Astrocyte (in vitro differentiated cells and primary cell): ENCODE measurements around the gene PLPP3. TPM values are rescaled to one million over a fixed set of nuclear protein-coding genes. Genes with fewer than 3 reads are reported as not detected.

Experiments
- DNase-seq: peaks from one replicate; pipeline ENCODE4 v3.0.0-alpha.2; 2010; ENCODE audit warnings: low read depth
- FAIRE-seq: peaks from 2 replicates; lab custom pipeline; 2011; peaks lifted over from hg19 to GRCh38; lab: Jason Lieb, UNC
- H2AFZ ChIP-seq: 2 replicates; pipeline ENCODE4 v1.6.0; 2012; ENCODE audit warnings: low read depth, low read length, inconsistent platforms
- H3K27ac ChIP-seq: 2 replicates; pipeline ENCODE4 v1.5.1; 2011; ENCODE audit warnings: low read depth, low read length, inconsistent platforms
- H3K27me3 ChIP-seq: 2 replicates; pipeline ENCODE4 v1.6.0; 2011; ENCODE audit warnings: low read length, inconsistent platforms; ENCODE audit not compliant: insufficient read depth
- H3K36me3 ChIP-seq: 2 replicates; pipeline ENCODE4 v1.5.1; 2011; ENCODE audit warnings: low read length, inconsistent platforms; ENCODE audit not compliant: insufficient read depth
- H3K4me1 ChIP-seq: 2 replicates; pipeline ENCODE4 v1.5.1; 2011; ENCODE audit warnings: low read length, inconsistent platforms; ENCODE audit not compliant: insufficient read depth
- H3K4me2 ChIP-seq: 2 replicates; pipeline ENCODE4 v1.6.0; 2012; ENCODE audit warnings: low read length, inconsistent platforms
- H3K4me3 ChIP-seq: 2 replicates; pipeline ENCODE4 v1.5.1; 2011; ENCODE audit warnings: low read depth, mild to moderate bottlenecking, low read length, inconsistent platforms; ENCODE audit not compliant: insufficient read depth
- H3K79me2 ChIP-seq: 2 replicates; pipeline ENCODE4 v1.6.0; 2012; ENCODE audit warnings: mild to moderate bottlenecking, low read length, inconsistent platforms; ENCODE audit not compliant: insufficient read depth
- H3K9ac ChIP-seq: 2 replicates; pipeline ENCODE4 v1.6.0; 2012; ENCODE audit warnings: mild to moderate bottlenecking, low read length, inconsistent platforms
- H3K9me3 ChIP-seq: 2 replicates; pipeline ENCODE4 v1.5.1; 2012; ENCODE audit warnings: low read depth, mild to moderate bottlenecking, low read length, inconsistent platforms; ENCODE audit not compliant: insufficient read depth
- H4K20me1 ChIP-seq: 2 replicates; pipeline ENCODE4 v1.6.0; 2012; ENCODE audit warnings: low read length, inconsistent platforms; ENCODE audit not compliant: insufficient read depth
- H3K27ac Mint-ChIP-seq: one replicate; pipeline ENCODE4 v1.8.0; 2021; ENCODE audit warnings: mild to moderate bottlenecking, mixed read lengths; ENCODE audit not compliant: unreplicated experiment
- H3K27me3 Mint-ChIP-seq: one replicate; pipeline ENCODE4 v1.8.0; 2021; ENCODE audit warnings: low read depth, mixed read lengths; ENCODE audit not compliant: unreplicated experiment
- H3K36me3 Mint-ChIP-seq: one replicate; pipeline ENCODE4 v1.8.0; 2021; ENCODE audit warnings: low read depth, mixed read lengths; ENCODE audit not compliant: unreplicated experiment
- H3K4me1 Mint-ChIP-seq: one replicate; pipeline ENCODE4 v1.8.0; 2021; ENCODE audit warnings: low read depth, mixed read lengths; ENCODE audit not compliant: unreplicated experiment
- H3K4me3 Mint-ChIP-seq: one replicate; pipeline ENCODE4 v1.8.0; 2021; ENCODE audit warnings: mild to moderate bottlenecking, moderate library complexity, mixed read lengths; ENCODE audit not compliant: unreplicated experiment
- H3K9me3 Mint-ChIP-seq: one replicate; pipeline ENCODE4 v1.8.0; 2021; ENCODE audit warnings: mild to moderate bottlenecking, mixed read lengths; ENCODE audit not compliant: unreplicated experiment
- EZH2 ChIP-seq: IDR thresholded peaks from 2 replicates; pipeline ENCODE4 v1.6.1; 2012; ENCODE audit warnings: mild to moderate bottlenecking, low read length, inconsistent platforms; ENCODE audit not compliant: insufficient read depth
- total RNA-seq: library from RNA; stranded (reverse); gene quantifications from 2 replicates; pipeline ENCODE4 v1.2.1, GENCODE V29; 2021
- TF ChIP-seq, protein P1 (sequence below): IDR thresholded peaks from 2 replicates; pipeline ENCODE4 v1.5.1; 2011; ENCODE audit warnings: low read depth, mild to moderate bottlenecking, inconsistent platforms, low read length, moderate library complexity; ENCODE audit not compliant: insufficient read depth

PLPP3 gene
- total RNA-seq, 1 donor from 2014 or later: 2.2 TPM

DNA sequence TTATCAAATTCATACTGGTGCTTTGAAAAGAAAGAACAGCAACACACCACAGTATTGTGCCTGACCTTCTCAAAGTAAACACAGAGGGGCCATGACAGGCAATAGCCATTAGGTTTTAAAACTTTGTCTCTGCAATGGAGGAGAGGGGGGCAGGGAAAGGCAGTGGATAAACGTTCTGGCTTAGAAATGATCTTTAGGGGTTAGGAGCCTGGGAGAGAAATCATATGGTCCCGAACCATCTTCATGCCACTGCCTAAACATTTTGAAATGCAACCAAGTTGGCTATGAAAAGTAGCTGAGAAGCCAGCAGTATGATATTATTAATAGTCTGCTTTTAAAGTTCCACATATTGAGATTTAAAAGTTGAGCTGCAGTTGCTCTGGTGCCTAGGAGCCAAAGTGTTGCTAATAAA lies 39.8 kb downstream of the PLPP3 start:
- H3K27ac ChIP-seq: no peak overlapping the region
- TF ChIP-seq, protein P1, sequence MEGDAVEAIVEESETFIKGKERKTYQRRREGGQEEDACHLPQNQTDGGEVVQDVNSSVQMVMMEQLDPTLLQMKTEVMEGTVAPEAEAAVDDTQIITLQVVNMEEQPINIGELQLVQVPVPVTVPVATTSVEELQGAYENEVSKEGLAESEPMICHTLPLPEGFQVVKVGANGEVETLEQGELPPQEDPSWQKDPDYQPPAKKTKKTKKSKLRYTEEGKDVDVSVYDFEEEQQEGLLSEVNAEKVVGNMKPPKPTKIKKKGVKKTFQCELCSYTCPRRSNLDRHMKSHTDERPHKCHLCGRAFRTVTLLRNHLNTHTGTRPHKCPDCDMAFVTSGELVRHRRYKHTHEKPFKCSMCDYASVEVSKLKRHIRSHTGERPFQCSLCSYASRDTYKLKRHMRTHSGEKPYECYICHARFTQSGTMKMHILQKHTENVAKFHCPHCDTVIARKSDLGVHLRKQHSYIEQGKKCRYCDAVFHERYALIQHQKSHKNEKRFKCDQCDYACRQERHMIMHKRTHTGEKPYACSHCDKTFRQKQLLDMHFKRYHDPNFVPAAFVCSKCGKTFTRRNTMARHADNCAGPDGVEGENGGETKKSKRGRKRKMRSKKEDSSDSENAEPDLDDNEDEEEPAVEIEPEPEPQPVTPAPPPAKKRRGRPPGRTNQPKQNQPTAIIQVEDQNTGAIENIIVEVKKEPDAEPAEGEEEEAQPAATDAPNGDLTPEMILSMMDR: no peak
- no peak for TF ChIP-seq EZH2
- FAIRE-seq (no peak), DNase-seq (no peak)
- Mint-ChIP-seq H3K4me1 (no peaks in the 10 kb centered on the region), H3K27me3 (peaks cover 8% of the 10 kb centered on the region), H3K27ac (no peak overlapping the region), H3K9me3 (no peaks in the 10 kb centered on the region), H3K4me3 (no peak overlapping the region), H3K36me3 (no peaks in the 10 kb centered on the region)
- H3K79me2 ChIP-seq: peaks cover 6% of the 10 kb centered on the region
- no peak overlapping the region for H2AFZ ChIP-seq
- H3K9ac ChIP-seq: no peak overlapping the region
- no peak overlapping the region for H3K4me3 ChIP-seq
- H3K4me2 ChIP-seq: no peak overlapping the region
- peaks cover 7% of the 10 kb centered on the region for H3K36me3 ChIP-seq
- peaks cover 24% of the 10 kb centered on the region for H4K20me1 ChIP-seq
- no peaks in the 10 kb centered on the region for H3K27me3 ChIP-seq
- no peaks in the 10 kb centered on the region for H3K4me1 ChIP-seq
- no peaks in the 10 kb centered on the region for H3K9me3 ChIP-seq

DNA sequence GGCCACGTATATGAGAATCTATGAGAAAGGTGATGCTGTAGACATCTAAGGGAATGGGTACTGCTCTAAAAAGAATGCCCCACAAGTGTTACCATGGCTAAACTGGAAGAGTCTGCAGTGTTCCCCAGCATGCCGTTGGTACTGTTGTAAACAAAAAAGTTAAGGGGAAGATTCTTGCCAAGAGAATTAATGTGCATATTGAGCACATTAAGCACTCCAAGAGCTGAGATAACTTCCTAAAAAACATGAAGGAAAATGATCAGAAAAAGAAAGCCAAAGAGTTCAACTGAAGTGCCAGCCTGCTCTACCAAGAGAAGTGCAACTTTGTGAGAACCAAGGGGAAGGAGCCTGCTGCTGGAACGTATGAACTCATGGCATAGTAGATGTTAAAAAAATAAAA lies 40.8 kb downstream of the PLPP3 start:
- peaks cover 8% of the 10 kb centered on the region for H3K27me3 Mint-ChIP-seq
- peaks cover 6% of the 10 kb centered on the region for H3K79me2 ChIP-seq

GRCh38 chr1:56537660-56538059 lies 41.7 kb downstream of the PLPP3 start:
- H4K20me1 ChIP-seq: peaks cover 17% of the 10 kb centered on the region
- FAIRE-seq (no peak), DNase-seq (no peak)
- TF ChIP-seq, protein P1: no peak
- no peak for TF ChIP-seq EZH2
- H3K79me2 ChIP-seq: peaks cover 6% of the 10 kb centered on the region
- H3K36me3 ChIP-seq: peaks cover 10% of the 10 kb centered on the region
- Mint-ChIP-seq H3K27ac (no peak overlapping the region), H3K36me3 (no peaks in the 10 kb centered on the region), H3K27me3 (peaks cover 8% of the 10 kb centered on the region), H3K4me1 (no peaks in the 10 kb centered on the region), H3K4me3 (no peak overlapping the region), H3K9me3 (peaks cover 2% of the 10 kb centered on the region)
- H3K4me2 ChIP-seq: no peak overlapping the region
- no peak overlapping the region for H2AFZ ChIP-seq
- H3K4me1 ChIP-seq: no peaks in the 10 kb centered on the region
- no peaks in the 10 kb centered on the region for H3K9me3 ChIP-seq
- H3K4me3 ChIP-seq: no peak overlapping the region
- H3K9ac ChIP-seq: no peak overlapping the region
- no peaks in the 10 kb centered on the region for H3K27me3 ChIP-seq
- no peak overlapping the region for H3K27ac ChIP-seq

More for the DNA sequence above, 40.8 kb downstream of the PLPP3 start:
- DNase-seq (no peak), FAIRE-seq (no peak)
- Histone ChIP-seq H3K4me1 (no peaks in the 10 kb centered on the region), H3K27ac (no peak overlapping the region), H3K4me2 (no peak overlapping the region), H3K9ac (no peak overlapping the region), H2AFZ (no peak overlapping the region), H3K4me3 (no peak overlapping the region), H3K27me3 (no peaks in the 10 kb centered on the region), H3K36me3 (peaks cover 10% of the 10 kb centered on the region), H3K9me3 (no peaks in the 10 kb centered on the region), H4K20me1 (peaks cover 21% of the 10 kb centered on the region)
- Mint-ChIP-seq H3K4me1 (no peaks in the 10 kb centered on the region), H3K27ac (no peak overlapping the region), H3K36me3 (no peaks in the 10 kb centered on the region), H3K4me3 (no peak overlapping the region), H3K9me3 (no peaks in the 10 kb centered on the region)
- no peak for TF ChIP-seq EZH2
- TF ChIP-seq, protein P1: no peak
